AG10803 (cell line): Measurements from ENCODE around the gene NPHP3.
A peak's percentile ranks its signal among the peaks of the same experiment; 100 is the strongest.

Source experiments
- DNase-seq: peaks from one replicate; pipeline ENCODE4 v3.0.0; 2010; ENCODE audit warnings: low read depth
- H3K4me3 ChIP-seq: 2 replicates; pipeline ENCODE4 v1.5.1; 2011; ENCODE audit warnings: mild to moderate bottlenecking, low read length, control low read depth
- CTCF ChIP-seq: conservative IDR thresholded peaks from 2 replicates; pipeline ENCODE4 v1.5.1; 2011; ENCODE audit warnings: mild to moderate bottlenecking, low read length, control low read depth, inconsistent platforms

The NPHP3 gene

GRCh38 chr3:132738314-132738713, 16.1 kb upstream of the NPHP3 start:
- TF ChIP-seq CTCF, result no peak
- DNase-seq, result no peak
- H3K4me3 ChIP-seq, result no peak overlapping the region

GRCh38 chr3:132735589-132735988, 13.4 kb upstream of the NPHP3 start:
- no peak for DNase-seq
- H3K4me3 ChIP-seq, result no peak overlapping the region
- no peak for TF ChIP-seq CTCF

GRCh38 chr3:132730891-132731580, 8.8 kb upstream of the NPHP3 start:
- TF ChIP-seq CTCF, result peak; percentile 70
- H3K4me3 ChIP-seq, result no peak overlapping the region
- peak; percentile 67 for DNase-seq

GRCh38 chr3:132726341-132726823, 4.2 kb upstream of the NPHP3 start:
- no peak overlapping the region for H3K4me3 ChIP-seq
- DNase-seq, result peak; percentile 30
- TF ChIP-seq CTCF, result peak; percentile 74

- H3K4me3 ChIP-seq, result peak overlapping the region; percentile 79
- no peak for TF ChIP-seq CTCF
Observed at GRCh38 chr3:132723024-132723950, 1.1 kb upstream of the NPHP3 start.

GRCh38 chr3:132721479-132722164, 587 bp downstream of the NPHP3 start:
- H3K4me3 ChIP-seq, result peak overlapping the region; percentile 80
- peak; percentile 33 for TF ChIP-seq CTCF
- peak; percentile 63 for DNase-seq

More at GRCh38 chr3:132723024-132723950, 1.1 kb upstream of the NPHP3 start:
- DNase-seq, result peak; percentile 4
